K562 (cell line): ENCODE measurements around the gene KDF1. TPM values are rescaled to one million over a fixed set of nuclear protein-coding genes. Genes with fewer than 3 reads are reported as not detected.

ENCODE experiments used
- ATAC-seq: fragments of 200-7000 bp; cut with Tn5 transposase; 3 replicates; pipeline ENCODE4 v1.9.1; 2020; ENCODE audit warnings: moderate library complexity
- BruUV-seq: library from RNA; stranded (reverse); fragments of 400-500 nt; replicated peaks from 2 replicates; lab custom pipeline; 2021; lab: Mats Ljungman, UMichigan
- CTCF ChIA-PET: fragments of 300-600 bp; formaldehyde crosslinking; extraction: SDS; loops from one replicate; lab custom pipeline; 2021; ENCODE audit warnings: low intra/inter-chr PET ratio; lab: Yijun Ruan, JAX
- POLR2A ChIA-PET: fragments of 300-600, 350-650 bp; sonication (Branson Sonifier 250); formaldehyde crosslinking; extraction: SDS; loops from one replicate; lab custom pipeline; 2021; ENCODE audit warnings: antibody characterized with exemption, inconsistent platforms; lab: Yijun Ruan, JAX
- DNase-seq, 4 experiments: peaks; one replicate each; pipeline versions ENCODE4 v3.0.0 to v3.0.0-alpha.2; 2011 to 2018; ENCODE audit warnings: low spot score in 3 of 4, mixed read lengths in 3 of 4; ENCODE audit errors: extremely low read depth in 1 of 4
- FAIRE-seq: peaks from 2 replicates; lab custom pipeline; 2011; peaks lifted over from hg19 to GRCh38; lab: Jason Lieb, UNC
- H2AFZ ChIP-seq: 2 replicates; pipeline ENCODE4 v1.6.0; 2011; ENCODE audit warnings: low read depth, low read length, control low read depth, inconsistent platforms
- H3K27ac ChIP-seq: fragments of 200-600 bp; 3 replicates; pipeline ENCODE4 v1.8.0; 2011; ENCODE audit warnings: low read depth, mild to moderate bottlenecking, control low read depth, inconsistent platforms, low read length, moderate library complexity, mixed read lengths; ENCODE audit errors: extremely low read depth
- H3K27me3 ChIP-seq, 2 experiments: fragments of 300-600 bp in 1 of 2; 2 replicates in 1 of 2; 3 replicates in 1 of 2; pipeline versions ENCODE4 v1.6.0 to v1.8.0; 2011; ENCODE audit warnings: inconsistent platforms in 2 of 2, low read length in 2 of 2, mild to moderate bottlenecking in 1 of 2, mixed read lengths in 1 of 2, moderate library complexity in 1 of 2; ENCODE audit not compliant: control insufficient read depth in 2 of 2, insufficient read depth in 2 of 2
- H3K36me3 ChIP-seq: fragments of 300-600 bp; 3 replicates; pipeline ENCODE4 v1.8.0; 2011; ENCODE audit warnings: mild to moderate bottlenecking, low read length, inconsistent platforms; ENCODE audit not compliant: control insufficient read depth, insufficient read depth
- H3K4me1 ChIP-seq, 2 experiments: fragments of 200-600 bp in 1 of 2; replicated peaks in 1 of 2; 2 replicates in 1 of 2; 3 replicates in 1 of 2; pipeline versions ENCODE4 v1.5.1 to v1.8.0; 2011; ENCODE audit warnings: inconsistent platforms in 2 of 2, low read length in 2 of 2, mild to moderate bottlenecking in 1 of 2, mixed read lengths in 1 of 2, moderate library complexity in 1 of 2; ENCODE audit not compliant: control insufficient read depth in 2 of 2, insufficient read depth in 2 of 2
- H3K4me2 ChIP-seq: 2 replicates; pipeline ENCODE4 v1.6.1; 2011; ENCODE audit warnings: low read length, control low read depth, inconsistent platforms, mixed read lengths; ENCODE audit not compliant: insufficient read depth
- H3K4me3 ChIP-seq: fragments of 200-600 bp; sonication (generic), shearing (Covaris generic); 2 replicates; pipeline ENCODE4 v1.5.1; 2016; ENCODE audit warnings: control low read depth, inconsistent platforms
- H3K79me2 ChIP-seq: fragments of 200-600 bp; 3 replicates; pipeline ENCODE4 v1.8.0; 2011; ENCODE audit warnings: low read length, inconsistent platforms; ENCODE audit not compliant: control insufficient read depth, insufficient read depth
- H3K9ac ChIP-seq, 2 experiments: 2 replicates each; pipeline versions ENCODE4 v1.6.0 to v1.6.1; 2011; ENCODE audit warnings: low read depth in 2 of 2, low read length in 2 of 2, control low read depth in 1 of 2, inconsistent platforms in 1 of 2, mild to moderate bottlenecking in 1 of 2, mixed read lengths in 1 of 2; ENCODE audit not compliant: insufficient read depth in 1 of 2
- H3K9me1 ChIP-seq: one replicate; pipeline ENCODE4 v1.6.0; 2011; ENCODE audit warnings: inconsistent platforms, mild to moderate bottlenecking, low read length, moderate library complexity; ENCODE audit not compliant: control insufficient read depth, insufficient read depth
- H3K9me3 ChIP-seq: replicated peaks from 2 replicates; pipeline ENCODE4 v1.5.1; 2011; ENCODE audit warnings: low read depth, low read length, inconsistent platforms; ENCODE audit not compliant: control insufficient read depth, insufficient read depth
- H4K20me1 ChIP-seq: replicated peaks from 2 replicates; pipeline ENCODE4 v1.6.1; 2011; ENCODE audit warnings: low read length, inconsistent platforms, mixed read lengths; ENCODE audit not compliant: control insufficient read depth, insufficient read depth
- CREBBP ChIP-seq: IDR thresholded peaks from one replicate; pipeline ENCODE4 v1.6.1; 2012; ENCODE audit warnings: low read depth, mild to moderate bottlenecking, control low read depth, inconsistent platforms, low read length
- GATAD2B ChIP-seq: fragments of 450-650 bp; IDR thresholded peaks from 2 replicates; pipeline ENCODE4 v1.6.1; 2017; ENCODE audit warnings: mild to moderate bottlenecking, borderline replicate concordance
- HDGF ChIP-seq: fragments of 450-650 bp; IDR thresholded peaks from 2 replicates; pipeline ENCODE4 v1.6.1; 2016
- MBD2 ChIP-seq: sonication (generic); IDR thresholded peaks from 2 replicates; pipeline ENCODE4 v1.6.1; 2016; ENCODE audit warnings: low read depth, borderline replicate concordance
- MECOM ChIP-seq: fragments of 250-450 bp; sonication (Bioruptor Pico); IDR thresholded peaks from 2 replicates; pipeline ENCODE4 v1.8.0; 2022; ENCODE audit warnings: inconsistent platforms
- NELFE ChIP-seq: IDR thresholded peaks from 2 replicates; pipeline ENCODE4 v1.6.1; 2011; ENCODE audit warnings: mild to moderate bottlenecking; ENCODE audit not compliant: insufficient read depth, insufficient read length
- POLR2A ChIP-seq: fragments of 450-650 bp; conservative IDR thresholded peaks from 2 replicates; pipeline ENCODE4 v1.6.1; 2016
- RBM15 ChIP-seq: fragments of 200-400 bp; formaldehyde crosslinking; IDR thresholded peaks from 2 replicates; pipeline ENCODE4 v1.6.1; 2018; ENCODE audit warnings: mild to moderate bottlenecking, low read length, moderate library complexity; ENCODE audit not compliant: insufficient read depth
- STAG1 ChIP-seq: sonication (generic); formaldehyde crosslinking; IDR thresholded peaks from 2 replicates; pipeline ENCODE4 v1.5.0; 2020; ENCODE audit warnings: missing genetic modification reagents, borderline replicate concordance
- TAF1 ChIP-seq: IDR thresholded peaks from 2 replicates; pipeline ENCODE4 v1.6.1; 2011; ENCODE audit warnings: mild to moderate bottlenecking, low read length, moderate library complexity; ENCODE audit not compliant: insufficient read depth, control insufficient read depth, severe bottlenecking; ENCODE audit errors: extremely low read depth
- ZNF146 ChIP-seq: IDR thresholded peaks from one replicate; pipeline ENCODE4 v1.6.1; 2018; ENCODE audit warnings: missing compliant biosample characterization; ENCODE audit not compliant: unreplicated experiment
- ZNF347 ChIP-seq: fragments of 450-650 bp; formaldehyde crosslinking; IDR thresholded peaks from 2 replicates; pipeline ENCODE4 v1.4.0; 2020; ENCODE audit warnings: low read depth, mild to moderate bottlenecking, moderate library complexity
- WGBS: fragments of 100-300 bp; shearing (Covaris generic); methylation state at CpG from one replicate; pipeline ENCODE4 v1.1.6; 2016; ENCODE audit warnings: low coverage, mixed read lengths; ENCODE audit not compliant: insufficient coverage; ENCODE audit errors: missing lambda C conversion rate; 5-methylcytosine and 5-hydroxymethylcytosine counted together
- in situ Hi-C: fragments of 300-500 bp; cut with MboI; formaldehyde crosslinking; loops from 4 replicates; pipeline ENCODE4 v1.15.0; 2018; ENCODE audit warnings: inconsistent platforms, mixed read lengths
- intact Hi-C: fragments of 100-400 bp; cut with micrococcal nuclease; formaldehyde crosslinking; loops from 2 replicates; pipeline ENCODE4 v1.14.2; 2022
- polyA plus RNA-seq, 8 experiments: library from polyadenylated mRNA; depleted of rRNA in 4 of 8; stranded (reverse) in 5 of 8; unstranded in 3 of 8; fragments of >200 nt; fragmentation: Nextera tagmentation in 2 of 8; fragmentation: Illumina TruSeq in 1 of 8; extraction: Ambion mirVana in 2 of 8; extraction: Trizol in 1 of 8; gene quantifications; 2 replicates each; pipeline versions ENCODE4 v1.2.1 to v1.2.3, GENCODE V29; 2011 to 2014; ENCODE audit warnings: inconsistent platforms in 1 of 8, missing spikeins in 1 of 8
- total RNA-seq, 7 experiments: library from RNA; depleted of rRNA in 6 of 7; stranded (reverse); fragments of >200 nt in 6 of 7; fragmentation: Illumina TruSeq in 2 of 7; extraction: Trizol in 2 of 7; gene quantifications; 2 replicates each; pipeline versions ENCODE4 v1.2.1 to v1.2.3, GENCODE V29; 2011 to 2021; ENCODE audit warnings: low replicate concordance in 1 of 7
- TF ChIP-seq, protein P1 (sequence below): fragments of 200-800 bp; sonication (Bioruptor generic); IDR thresholded peaks from 2 replicates; pipeline ENCODE4 v1.6.1; 2017; ENCODE audit warnings: missing genetic modification characterization, missing compliant biosample characterization
- TF ChIP-seq, protein P2 (sequence below): fragments of 450-650 bp; IDR thresholded peaks from 2 replicates; pipeline ENCODE4 v1.6.1; 2016; ENCODE audit warnings: missing biosample characterization, missing genetic modification characterization

The KDF1 gene
- total and polyA plus RNA-seq, 9 of the 15 experiments (the other 6 are each of a cell fraction or from before 2014, with no cell fraction given) = 0.38 to 1.9 (median 0.83) TPM

DNA sequence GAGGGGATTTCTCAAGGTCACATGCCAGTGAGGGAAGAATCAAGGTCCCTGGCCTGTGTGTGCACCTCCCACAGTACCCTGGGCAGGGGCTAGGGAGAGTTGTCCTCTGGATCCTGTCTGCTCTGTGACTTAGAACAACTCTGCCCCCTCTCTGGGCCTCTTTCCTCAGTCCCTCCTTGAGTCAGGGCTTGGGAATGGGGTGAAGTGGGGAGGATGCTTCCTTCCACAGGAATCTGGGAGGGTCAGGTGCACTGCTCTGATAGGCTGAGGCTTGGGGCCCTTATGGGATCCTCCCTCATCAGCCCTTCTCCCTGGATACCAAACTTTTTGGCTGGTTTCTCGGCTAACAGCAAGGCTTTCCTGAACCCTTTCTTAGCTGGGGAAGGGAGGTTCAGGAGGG lies 35.8 kb upstream of the KDF1 start:
- Histone ChIP-seq H3K4me3 (no peak overlapping the region), H3K9me1 (no peaks in the 10 kb centered on the region), H3K4me2 (no peak overlapping the region), H3K9me3 (no peaks in the 10 kb centered on the region), H3K9ac (no peak overlapping the region), H3K79me2 (no peaks in the 10 kb centered on the region), H3K4me1 (peaks cover 10 to 36% of the 10 kb centered on the region in 2 experiments; a peak in 4 of 5 replicates), H3K27ac (no peak overlapping the region), H2AFZ (no peak overlapping the region), H3K27me3 (peaks cover 4 to 21% of the 10 kb centered on the region in 2 experiments; a peak in 4 of 5 replicates), H3K36me3 (no peaks in the 10 kb centered on the region), H4K20me1 (no peaks in the 10 kb centered on the region; the same call in 1 of the 2 replicates)
- in situ Hi-C loops = loop anchor here (5.0 kb wide), 2 partner anchors 41 to 101 kb away; no protein-coding TSS in a partner anchor
- DNase-seq (peak in 1 of 4 experiments; percentile 48), FAIRE-seq (no peak), ATAC-seq (no peak)
- no TSS peak for BruUV-seq
- ChIA-PET POLR2A (interaction anchor here (0.6 to 3.0 kb wide), 5 partner anchors 11 to 369 kb away, joined by 3 to 12 read pairs (median 3); no protein-coding TSS in a partner anchor), CTCF (interaction anchor here (0.6 to 2.8 kb wide), 2 partner anchors 43 to 100 kb away, joined by 9 to 20 read pairs; no protein-coding TSS in a partner anchor)
- intact Hi-C loops = no loop called here
- TF ChIP-seq, protein P1, sequence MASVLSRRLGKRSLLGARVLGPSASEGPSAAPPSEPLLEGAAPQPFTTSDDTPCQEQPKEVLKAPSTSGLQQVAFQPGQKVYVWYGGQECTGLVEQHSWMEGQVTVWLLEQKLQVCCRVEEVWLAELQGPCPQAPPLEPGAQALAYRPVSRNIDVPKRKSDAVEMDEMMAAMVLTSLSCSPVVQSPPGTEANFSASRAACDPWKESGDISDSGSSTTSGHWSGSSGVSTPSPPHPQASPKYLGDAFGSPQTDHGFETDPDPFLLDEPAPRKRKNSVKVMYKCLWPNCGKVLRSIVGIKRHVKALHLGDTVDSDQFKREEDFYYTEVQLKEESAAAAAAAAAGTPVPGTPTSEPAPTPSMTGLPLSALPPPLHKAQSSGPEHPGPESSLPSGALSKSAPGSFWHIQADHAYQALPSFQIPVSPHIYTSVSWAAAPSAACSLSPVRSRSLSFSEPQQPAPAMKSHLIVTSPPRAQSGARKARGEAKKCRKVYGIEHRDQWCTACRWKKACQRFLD = no peak
- TF ChIP-seq POLR2A = no peak
- no peak for TF ChIP-seq MBD2
- no peak for TF ChIP-seq GATAD2B
- TF ChIP-seq ZNF347 = no peak
- no peak for TF ChIP-seq NELFE
- TF ChIP-seq ZNF146 = no peak
- TF ChIP-seq, protein P2, sequence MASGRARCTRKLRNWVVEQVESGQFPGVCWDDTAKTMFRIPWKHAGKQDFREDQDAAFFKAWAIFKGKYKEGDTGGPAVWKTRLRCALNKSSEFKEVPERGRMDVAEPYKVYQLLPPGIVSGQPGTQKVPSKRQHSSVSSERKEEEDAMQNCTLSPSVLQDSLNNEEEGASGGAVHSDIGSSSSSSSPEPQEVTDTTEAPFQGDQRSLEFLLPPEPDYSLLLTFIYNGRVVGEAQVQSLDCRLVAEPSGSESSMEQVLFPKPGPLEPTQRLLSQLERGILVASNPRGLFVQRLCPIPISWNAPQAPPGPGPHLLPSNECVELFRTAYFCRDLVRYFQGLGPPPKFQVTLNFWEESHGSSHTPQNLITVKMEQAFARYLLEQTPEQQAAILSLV (tag) = no peak
- no peak for TF ChIP-seq MECOM
- TF ChIP-seq STAG1 = no peak
- no peak for TF ChIP-seq HDGF
- TF ChIP-seq RBM15 = no peak
- TF ChIP-seq CREBBP = no peak
- TF ChIP-seq TAF1 = no peak
- WGBS = 0% methylated on average over 1 of the region's 1 CpG
